GM18907 (cell line): ENCODE measurements around the gene EXOG.

Source experiments
- ATAC-seq: cut with Tn5 transposase; IDR thresholded peaks from one replicate; pipeline ENCODE4 v1.9.1; 2021; ENCODE audit warnings: mild to moderate bottlenecking, moderate library complexity; ENCODE audit not compliant: unreplicated experiment

The EXOG gene

GRCh38 chr3:38543586-38543985 lies 47.4 kb downstream of the EXOG start:
- no peak for ATAC-seq

DNA sequence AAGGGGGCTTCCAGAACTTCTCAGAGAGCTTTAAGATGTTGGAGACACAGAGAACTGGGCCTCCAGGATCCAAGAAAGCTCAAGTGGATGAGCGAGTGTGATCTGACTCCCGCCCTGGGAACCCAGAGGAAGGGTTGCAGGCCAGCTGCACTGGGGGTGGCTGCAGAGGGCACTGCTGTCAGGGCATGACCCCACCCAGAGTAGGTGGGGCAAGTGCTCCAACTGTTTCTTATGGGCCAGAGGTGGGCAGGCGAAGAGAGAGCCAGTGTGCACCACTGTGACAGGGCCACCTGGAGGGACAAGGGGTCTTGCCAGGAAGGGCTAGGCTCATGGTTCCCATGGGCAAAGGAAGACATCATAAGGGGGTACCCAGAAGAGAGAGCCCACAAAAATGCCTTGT lies 48.8 kb downstream of the EXOG start:
- no peak for ATAC-seq

- ATAC-seq: no peak
These were observed 49.4 kb downstream of the EXOG start for GRCh38 chr3:38545550-38545949.

DNA sequence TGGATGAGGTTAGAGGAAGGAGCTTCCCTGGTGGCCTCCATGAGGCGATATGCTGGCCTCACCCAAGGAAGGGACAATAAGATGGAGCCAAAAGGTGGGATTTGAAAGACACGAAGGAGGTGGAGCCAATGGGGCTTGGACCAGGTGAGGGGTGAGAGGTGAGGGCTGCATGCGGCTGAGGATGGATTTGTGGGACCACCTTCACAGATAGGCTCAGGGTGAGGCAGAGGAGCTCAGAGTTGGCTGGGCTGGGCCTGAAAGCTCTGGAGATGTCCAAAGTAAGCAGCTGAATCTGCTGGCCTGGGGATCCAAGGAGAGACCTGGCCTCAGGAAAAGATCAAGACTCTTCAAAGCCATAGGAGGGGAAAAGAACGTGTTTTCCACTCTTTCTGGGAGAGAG lies 49.8 kb downstream of the EXOG start:
- no peak for ATAC-seq

DNA sequence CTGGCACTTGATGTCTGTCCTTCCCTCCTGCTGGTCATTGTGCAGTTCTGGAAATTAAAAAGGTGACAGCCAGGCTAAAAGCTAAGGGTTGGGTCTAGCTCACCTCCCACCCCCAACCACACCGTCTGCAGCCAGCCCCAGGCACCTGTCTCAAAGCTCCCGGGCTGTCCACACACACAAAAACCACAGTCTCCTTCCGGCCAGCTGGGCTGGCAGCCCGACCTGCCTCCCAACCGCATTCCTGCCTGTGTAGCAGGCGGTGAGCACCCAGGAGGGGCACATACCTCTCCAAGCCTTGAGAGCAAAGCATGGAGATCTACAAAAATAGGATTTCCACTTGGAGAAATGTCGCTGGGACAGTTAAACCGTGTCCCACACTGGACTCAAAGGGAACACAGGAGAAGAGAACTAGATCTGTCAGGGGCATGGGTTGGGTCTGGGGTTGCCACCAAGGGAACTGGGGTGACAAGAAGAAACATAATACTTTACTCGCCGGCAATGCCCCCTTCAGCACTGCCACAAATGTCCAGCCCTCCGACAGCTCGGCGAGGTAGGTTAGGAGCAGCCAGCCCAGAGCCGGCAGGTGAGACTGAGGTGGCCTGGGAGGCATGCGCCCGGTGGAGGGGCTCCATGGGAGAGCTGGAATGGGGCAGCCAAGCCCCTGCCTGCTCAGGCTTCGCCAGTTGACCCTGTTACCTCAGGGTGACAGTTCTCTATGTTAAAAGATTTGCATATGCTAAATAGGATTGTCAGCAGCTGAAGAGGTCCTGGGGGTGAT lies 52.2 kb downstream of the EXOG start:
- no peak for ATAC-seq

DNA sequence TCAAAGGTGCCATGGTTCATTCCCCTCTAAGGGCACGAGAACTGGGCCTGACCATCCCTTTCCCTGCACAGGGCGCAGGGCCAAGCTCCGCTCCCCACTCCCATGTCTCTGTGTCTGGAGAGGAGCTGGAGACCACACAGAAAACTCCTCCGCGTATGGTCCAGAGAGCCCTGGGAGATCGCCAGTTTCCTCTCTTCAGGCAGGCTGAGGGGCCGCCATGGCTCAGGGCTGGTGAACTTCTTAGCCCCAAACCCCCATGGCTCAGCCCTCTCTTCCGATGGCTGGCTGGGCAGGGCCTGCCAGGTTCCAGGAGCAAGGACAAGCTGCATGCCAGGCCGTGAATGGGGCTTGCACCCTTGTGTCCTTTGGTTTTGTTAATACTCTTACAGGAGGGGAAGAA lies 52.9 kb downstream of the EXOG start:
- ATAC-seq: no peak

DNA sequence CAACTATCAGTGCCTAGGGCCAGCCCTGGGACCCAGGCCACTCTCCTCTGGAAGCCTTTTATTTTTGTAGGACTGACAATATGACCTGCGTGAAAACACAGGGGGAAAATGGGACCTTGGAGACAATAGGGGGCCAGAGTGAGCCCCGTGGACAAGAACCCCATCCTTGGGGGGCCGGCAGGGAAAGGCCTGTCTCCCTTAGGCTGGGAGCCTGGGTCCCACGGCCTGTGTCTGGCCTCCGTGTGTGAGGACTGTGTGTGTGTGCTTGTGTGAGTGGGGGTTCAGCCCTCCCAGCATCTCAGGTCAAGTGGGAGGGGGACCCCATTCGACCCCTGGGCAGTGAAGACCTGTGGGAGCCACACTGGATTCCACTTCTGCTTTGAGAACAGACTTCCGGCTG lies 53.3 kb downstream of the EXOG start:
- no peak for ATAC-seq

DNA sequence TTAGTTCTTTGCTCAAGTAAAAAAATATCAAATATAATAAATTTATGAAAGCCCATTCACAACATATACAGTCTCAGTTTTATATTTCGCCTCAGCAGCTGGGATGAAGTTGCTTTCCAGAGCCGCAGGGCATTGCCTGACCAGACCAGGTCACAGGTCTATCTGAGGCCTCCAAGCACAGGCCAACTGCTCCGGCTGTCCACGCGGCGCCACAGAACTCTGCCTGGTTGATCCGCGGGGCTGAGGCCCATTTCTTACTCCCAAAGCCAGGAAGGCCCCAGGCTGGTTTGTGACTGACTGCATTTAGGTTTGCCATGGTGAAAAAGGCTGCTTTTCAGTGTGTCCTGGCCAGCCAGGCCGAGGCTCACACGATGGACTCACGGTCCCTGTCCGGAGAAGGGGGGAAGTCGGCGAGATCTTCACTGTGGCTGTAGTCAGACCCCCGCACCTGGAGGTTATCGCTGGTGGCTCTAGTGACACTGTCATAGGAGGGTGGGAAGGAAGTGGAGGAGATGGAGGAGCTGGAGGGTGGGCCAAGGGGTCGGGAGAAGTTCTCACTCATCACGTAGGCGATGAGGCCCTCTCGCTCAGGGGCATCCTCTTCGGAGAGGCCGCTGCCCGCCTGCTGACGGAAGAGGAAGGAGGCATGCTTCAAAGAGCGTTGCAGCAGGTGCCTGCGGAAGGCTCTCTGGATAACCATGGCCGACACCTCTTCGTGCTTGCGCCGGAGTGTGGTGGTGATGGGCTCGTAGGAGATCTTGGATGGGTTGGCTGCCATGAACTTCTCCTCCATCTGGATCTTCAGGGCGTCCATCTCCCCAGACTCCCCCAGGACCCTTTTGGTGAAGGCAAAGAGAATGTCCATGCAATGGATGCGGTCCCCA lies 54.1 kb downstream of the EXOG start:
- no peak for ATAC-seq

- ATAC-seq: no peak
These were observed 55.1 kb downstream of the EXOG start for GRCh38 chr3:38551026-38551832.

GRCh38 chr3:38552364-38552763 lies 56.2 kb downstream of the EXOG start:
- no peak for ATAC-seq

DNA sequence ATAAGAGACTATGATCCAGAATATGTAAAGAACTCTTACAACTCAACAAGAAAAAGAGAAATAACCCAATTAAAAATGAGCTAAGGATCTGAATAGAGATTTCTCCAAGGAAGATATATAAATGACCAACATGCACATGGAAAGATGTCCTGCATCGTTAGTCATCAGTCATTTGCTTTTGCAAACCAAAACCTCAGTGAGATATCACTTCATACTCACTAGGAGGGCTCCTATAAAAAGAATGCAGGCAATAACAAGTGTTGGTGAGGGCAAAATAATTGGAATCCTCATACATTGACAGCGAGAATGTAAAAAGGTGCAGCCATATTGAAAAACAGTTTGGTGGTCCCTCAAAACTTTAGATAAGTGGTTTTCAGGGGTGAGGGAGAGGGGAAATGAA lies 56.9 kb downstream of the EXOG start:
- no peak for ATAC-seq

GRCh38 chr3:38554127-38554827 lies 58.1 kb downstream of the EXOG start:
- no peak for ATAC-seq

DNA sequence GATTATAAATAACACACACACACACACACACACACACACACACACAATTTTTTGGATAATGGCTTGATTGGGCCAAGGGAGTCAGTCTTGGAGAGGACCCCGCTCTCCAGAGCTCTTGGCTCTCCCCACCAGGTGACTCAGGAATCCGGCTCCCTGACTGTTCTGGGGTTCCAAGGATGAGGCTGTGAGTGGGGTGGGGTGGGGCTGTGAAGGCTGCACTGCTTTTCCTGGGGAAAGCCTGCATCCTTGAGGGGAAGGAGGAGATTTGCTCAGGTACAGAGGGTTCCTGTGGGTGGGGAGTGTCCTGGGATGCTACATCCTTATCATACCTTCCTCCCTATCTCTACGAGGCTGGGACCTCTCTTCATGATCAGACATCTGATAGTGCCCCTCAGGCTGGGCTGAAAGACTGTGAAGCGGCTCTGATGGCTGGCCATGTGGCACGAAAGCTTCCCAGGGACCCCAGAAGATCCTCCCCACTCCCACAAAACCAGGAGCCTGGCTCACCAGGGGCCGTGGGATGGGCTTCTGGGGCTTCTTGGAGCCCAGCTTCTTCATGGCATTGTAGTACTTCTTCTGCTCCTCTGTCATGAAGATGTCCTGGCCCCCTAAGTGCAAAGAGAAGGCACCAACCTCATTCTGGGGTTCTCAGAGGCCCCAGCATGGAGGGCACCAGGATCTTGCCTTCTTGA lies 59.2 kb downstream of the EXOG start:
- no peak for ATAC-seq

DNA sequence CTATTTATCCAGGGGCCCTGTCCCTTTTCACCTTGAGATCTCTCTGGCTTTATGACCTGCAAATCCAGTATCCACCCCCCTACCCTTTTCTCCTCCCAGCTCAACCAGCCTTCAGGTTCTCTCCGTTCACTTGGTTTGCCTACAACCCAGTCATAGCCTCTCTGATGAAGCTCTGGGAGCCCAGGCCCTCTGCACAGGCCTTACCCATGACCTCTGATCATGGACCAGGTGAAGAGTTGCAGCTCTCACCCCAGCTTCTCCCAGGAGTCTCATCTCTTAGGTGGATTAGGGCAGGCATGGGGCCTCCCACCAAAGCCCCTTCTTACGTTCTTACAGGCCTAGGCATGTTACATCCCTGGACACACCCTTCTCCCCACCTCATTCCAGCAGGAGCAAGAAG lies 59.8 kb downstream of the EXOG start:
- ATAC-seq: no peak

DNA sequence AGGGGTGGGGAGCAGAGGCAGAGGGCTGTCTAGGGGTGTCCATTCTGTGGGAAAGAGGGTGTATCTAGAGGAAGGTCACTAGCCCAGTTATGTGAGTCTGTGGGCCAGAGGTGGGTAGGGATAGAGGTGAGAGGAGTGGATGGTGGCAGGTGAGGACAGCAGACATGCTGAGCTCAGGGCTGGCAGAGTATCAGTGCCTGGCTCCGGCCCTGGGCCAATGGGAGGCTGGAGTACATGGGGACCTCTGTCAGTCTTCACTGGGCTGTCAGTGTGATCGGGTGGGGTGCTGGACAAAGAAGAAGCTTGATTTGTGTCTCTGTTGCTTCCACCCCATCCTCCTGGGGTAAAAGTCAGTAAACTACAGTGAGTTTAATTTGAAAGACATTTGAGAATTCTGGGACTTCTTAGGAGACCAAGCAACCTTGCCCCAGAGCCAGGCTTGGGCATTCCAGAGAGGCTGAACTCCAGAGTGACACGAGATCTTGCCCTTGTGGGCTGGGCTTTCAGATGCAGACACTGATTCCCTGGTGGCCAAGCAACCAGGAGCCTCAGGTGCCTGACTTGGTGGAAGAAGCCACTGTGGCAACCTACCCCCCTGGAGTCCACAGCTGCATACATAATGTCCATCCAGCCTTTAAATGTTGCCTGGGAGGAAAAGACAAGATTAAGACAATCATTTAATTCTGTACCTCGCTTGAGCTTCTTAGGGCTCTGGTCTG lies 60.7 kb downstream of the EXOG start:
- ATAC-seq: no peak

- no peak for ATAC-seq
These were observed 62.7 kb downstream of the EXOG start for GRCh38 chr3:38558864-38559263.

- ATAC-seq: no peak
These were observed 64.1 kb downstream of the EXOG start for GRCh38 chr3:38560284-38560683.

GRCh38 chr3:38560996-38561717 lies 65.0 kb downstream of the EXOG start:
- no peak for ATAC-seq
